WTC11 (cell line): ENCODE results near the gene SDC4. TPM values are rescaled to one million over a fixed set of nuclear protein-coding genes. Genes with fewer than 3 reads are reported as not detected.

Experiments used
- CTCF ChIP-seq: fragments of 200-600 bp; IDR thresholded peaks from 2 replicates; pipeline ENCODE4 v1.8.0; 2022; ENCODE audit warnings: antibody characterized with exemption
- E2F5 ChIP-seq: sonication (generic); formaldehyde crosslinking; IDR thresholded peaks from 2 replicates; pipeline ENCODE4 v1.8.1; 2022; ENCODE audit warnings: mild to moderate bottlenecking, moderate library complexity, missing genetic modification reagents
- FOXJ3 ChIP-seq: sonication (generic); formaldehyde crosslinking; IDR thresholded peaks from 2 replicates; pipeline ENCODE4 v1.9.0; 2021; ENCODE audit warnings: missing genetic modification reagents, mild to moderate bottlenecking, borderline replicate concordance
- GABPB1 ChIP-seq: sonication (generic); formaldehyde crosslinking; IDR thresholded peaks from 2 replicates; pipeline ENCODE4 v1.8.1; 2023; ENCODE audit warnings: mild to moderate bottlenecking, missing genetic modification reagents
- IRF2 ChIP-seq: sonication (generic); formaldehyde crosslinking; IDR thresholded peaks from 2 replicates; pipeline ENCODE4 v1.8.0; 2022; ENCODE audit warnings: low read depth, missing genetic modification reagents, borderline replicate concordance
- MLX ChIP-seq: sonication (generic); formaldehyde crosslinking; IDR thresholded peaks from 2 replicates; pipeline ENCODE4 v1.8.1; 2023; ENCODE audit warnings: mild to moderate bottlenecking, missing genetic modification reagents, moderate library complexity
- MXD4 ChIP-seq: fragments of 250-450 bp; sonication (Bioruptor Pico); IDR thresholded peaks from 2 replicates; pipeline ENCODE4 v1.8.0; 2021; ENCODE audit warnings: mild to moderate bottlenecking, moderate library complexity, borderline replicate concordance
- NFE2L1 ChIP-seq: sonication (generic); formaldehyde crosslinking; IDR thresholded peaks from 2 replicates; pipeline ENCODE4 v1.8.1; 2023; ENCODE audit warnings: missing genetic modification reagents
- NR3C1 ChIP-seq: sonication (generic); formaldehyde crosslinking; conservative IDR thresholded peaks from 2 replicates; pipeline ENCODE4 v1.8.1; 2023; ENCODE audit warnings: low read depth, mild to moderate bottlenecking, missing genetic modification reagents
- OVOL2 ChIP-seq: fragments of 250-450 bp; sonication (Bioruptor Pico); IDR thresholded peaks from 2 replicates; pipeline ENCODE4 v1.9.0; 2021; ENCODE audit warnings: mild to moderate bottlenecking, borderline replicate concordance
- PRDM15 ChIP-seq: sonication (generic); formaldehyde crosslinking; IDR thresholded peaks from 2 replicates; pipeline ENCODE4 v1.8.0; 2022; ENCODE audit warnings: missing genetic modification reagents
- PREB ChIP-seq: sonication (generic); formaldehyde crosslinking; IDR thresholded peaks from 2 replicates; pipeline ENCODE4 v1.8.1; 2022; ENCODE audit warnings: mild to moderate bottlenecking, missing genetic modification reagents, moderate library complexity, borderline replicate concordance
- PRRX2 ChIP-seq: fragments of 250-450 bp; sonication (Bioruptor Pico); IDR thresholded peaks from 2 replicates; pipeline ENCODE4 v1.8.0; 2021; ENCODE audit warnings: mild to moderate bottlenecking
- TP53 ChIP-seq: sonication (generic); formaldehyde crosslinking; IDR thresholded peaks from 2 replicates; pipeline ENCODE4 v1.8.1; 2023; ENCODE audit warnings: mild to moderate bottlenecking, missing genetic modification reagents
- USF1 ChIP-seq: sonication (generic); formaldehyde crosslinking; IDR thresholded peaks from 2 replicates; pipeline ENCODE4 v1.8.0; 2022; ENCODE audit warnings: mild to moderate bottlenecking, missing genetic modification reagents
- USF2 ChIP-seq: sonication (generic); formaldehyde crosslinking; IDR thresholded peaks from 2 replicates; pipeline ENCODE4 v1.8.1; 2023; ENCODE audit warnings: mild to moderate bottlenecking, missing genetic modification reagents, moderate library complexity
- ZBTB21 ChIP-seq: sonication (generic); formaldehyde crosslinking; IDR thresholded peaks from 2 replicates; pipeline ENCODE4 v1.8.1; 2023; ENCODE audit warnings: mild to moderate bottlenecking, missing genetic modification reagents, borderline replicate concordance
- ZNF121 ChIP-seq: sonication (generic); formaldehyde crosslinking; IDR thresholded peaks from 2 replicates; pipeline ENCODE4 v1.8.0; 2023; ENCODE audit warnings: missing genetic modification reagents
- ZNF281 ChIP-seq: sonication (generic); formaldehyde crosslinking; IDR thresholded peaks from 2 replicates; pipeline ENCODE4 v1.8.0; 2023; ENCODE audit warnings: mild to moderate bottlenecking, missing genetic modification reagents
- ZNF416 ChIP-seq: fragments of 250-450 bp; sonication (Bioruptor Pico); IDR thresholded peaks from 2 replicates; pipeline ENCODE4 v1.9.0; 2021; ENCODE audit warnings: mild to moderate bottlenecking, inconsistent platforms
- ZNF532 ChIP-seq: fragments of 250-450 bp; sonication (Bioruptor Pico); IDR thresholded peaks from 2 replicates; pipeline ENCODE4 v1.9.0; 2021; ENCODE audit warnings: mild to moderate bottlenecking, borderline replicate concordance
- total RNA-seq: library from RNA; stranded (reverse); gene quantifications from 3 replicates; pipeline ENCODE4 v1.2.3, GENCODE V29; 2021

SDC4 gene
- total RNA-seq, 1 experiment from 2014 or later = 64.0 TPM

GRCh38 chr20:45362804-45363610 lies 14.8 kb upstream of the SDC4 start, which contains the start of gene SYS1 (continued):
- TF ChIP-seq ZNF281 = no peak
- TF ChIP-seq CTCF = peak; percentile 77
- TF ChIP-seq ZNF416 (CRISPR knock-in tag) = no peak
- TF ChIP-seq PREB (CRISPR knock-in tag) = no peak
- TF ChIP-seq GABPB1 (CRISPR knock-in tag) = peak; percentile 80
- no peak for TF ChIP-seq NR3C1
- TF ChIP-seq FOXJ3 (CRISPR knock-in tag) = no peak
- TF ChIP-seq IRF2 (CRISPR knock-in tag) = no peak
- no peak for TF ChIP-seq TP53 (CRISPR knock-in tag)
- no peak for TF ChIP-seq PRDM15 (CRISPR knock-in tag)
- no peak for TF ChIP-seq OVOL2
- TF ChIP-seq MLX (CRISPR knock-in tag) = no peak
- TF ChIP-seq ZNF532 (CRISPR knock-in tag) = no peak
- no peak for TF ChIP-seq ZNF121 (CRISPR knock-in tag)
- no peak for TF ChIP-seq PRRX2
- no peak; the same call in 1 of the 2 replicates for TF ChIP-seq E2F5 (CRISPR knock-in tag)
- TF ChIP-seq NFE2L1 = no peak
- TF ChIP-seq MXD4 (CRISPR knock-in tag) = no peak
- TF ChIP-seq USF1 (CRISPR knock-in tag) = 0 out of 2 replicates have a peak, but pooled peaks have one; percentile 27
- no peak for TF ChIP-seq USF2 (CRISPR knock-in tag)
- no peak for TF ChIP-seq ZBTB21 (CRISPR knock-in tag)
